GM06990 (cell line): ENCODE measurements around the gene CERCAM.
A peak's percentile ranks its signal among the peaks of the same experiment; 100 is the strongest.
"Not testable (repeated sequence)": the region's sequence is repeated elsewhere in the genome, so short reads cannot be mapped to it uniquely, and the experiment has no call there.

Source experiments
- DNase-seq: peaks from one replicate; pipeline ENCODE4 v3.0.0-alpha.2; 2011; ENCODE audit not compliant: insufficient read length; ENCODE audit errors: extremely low read depth
- H3K27me3 ChIP-seq: replicated peaks from 2 replicates; pipeline ENCODE4 v1.6.0; 2011; ENCODE audit warnings: low read length; ENCODE audit not compliant: control insufficient read depth, insufficient read depth
- H3K36me3 ChIP-seq: 2 replicates; pipeline ENCODE4 v1.5.1; 2011; ENCODE audit warnings: low read length; ENCODE audit not compliant: control insufficient read depth, insufficient read depth
- H3K4me3 ChIP-seq: replicated peaks from 2 replicates; pipeline ENCODE4 v1.5.1; 2011; ENCODE audit warnings: low read depth, mild to moderate bottlenecking, control low read depth, low read length
- CTCF ChIP-seq: IDR thresholded peaks from 2 replicates; pipeline ENCODE4 v1.5.1; 2011; ENCODE audit warnings: low read length, control low read depth, mild to moderate bottlenecking, inconsistent platforms; ENCODE audit not compliant: insufficient read depth, poor library complexity, severe bottlenecking

Gene CERCAM

GRCh38 chr9:128411364-128412119, 9.1 kb upstream of the CERCAM start:
- no peak for DNase-seq
- Histone ChIP-seq H3K36me3 (no peaks in the 10 kb centered on the region), H3K4me3 (no peak overlapping the region), H3K27me3 (no peaks in the 10 kb centered on the region; the same call in 1 of the 2 replicates)
- no peak for TF ChIP-seq CTCF

- H3K36me3 ChIP-seq = no peaks in the 10 kb centered on the region
- peak; percentile 54 for TF ChIP-seq CTCF
- no peak for DNase-seq
- no peak overlapping the region for H3K4me3 ChIP-seq
- no peaks in the 10 kb centered on the region; the same call in 1 of the 2 replicates for H3K27me3 ChIP-seq
Measured at GRCh38 chr9:128412120-128412790, 8.4 kb upstream of the CERCAM start.

- H3K36me3 ChIP-seq, DNase-seq, H3K27me3 ChIP-seq, H3K4me3 ChIP-seq: not testable (repeated sequence)
Measured at GRCh38 chr9:128413728-128414127, 6.9 kb upstream of the CERCAM start.

- TF ChIP-seq CTCF = no peak
- no peak for DNase-seq
- H3K27me3 ChIP-seq = no peaks in the 10 kb centered on the region; the same call in 1 of the 2 replicates
- no peak overlapping the region for H3K4me3 ChIP-seq
- H3K36me3 ChIP-seq = no peaks in the 10 kb centered on the region
Measured at GRCh38 chr9:128414461-128414860, 6.2 kb upstream of the CERCAM start.

- no peak for TF ChIP-seq CTCF
- Histone ChIP-seq H3K27me3 (no peaks in the 10 kb centered on the region; the same call in 1 of the 2 replicates), H3K36me3 (no peaks in the 10 kb centered on the region), H3K4me3 (no peak overlapping the region)
- DNase-seq = no peak
Measured at GRCh38 chr9:128415281-128415680, 5.4 kb upstream of the CERCAM start.

GRCh38 chr9:128416014-128416413, 4.6 kb upstream of the CERCAM start:
- no peak for TF ChIP-seq CTCF
- no peaks in the 10 kb centered on the region for H3K36me3 ChIP-seq
- DNase-seq = no peak
- H3K4me3 ChIP-seq = no peak overlapping the region
- H3K27me3 ChIP-seq = no peaks in the 10 kb centered on the region; the same call in 1 of the 2 replicates
